K562 (cell line): ENCODE results near the gene TP73. TPM values are rescaled to one million over a fixed set of nuclear protein-coding genes. Genes with fewer than 3 reads are reported as not detected.

Source experiments
- ATAC-seq: fragments of 200-7000 bp; cut with Tn5 transposase; 3 replicates; pipeline ENCODE4 v1.9.1; 2020; ENCODE audit warnings: moderate library complexity
- BruUV-seq: library from RNA; stranded (reverse); fragments of 400-500 nt; replicated peaks from 2 replicates; lab custom pipeline; 2021; lab: Mats Ljungman, UMichigan
- CTCF ChIA-PET: fragments of 300-600 bp; formaldehyde crosslinking; extraction: SDS; loops from one replicate; lab custom pipeline; 2021; ENCODE audit warnings: low intra/inter-chr PET ratio; lab: Yijun Ruan, JAX
- POLR2A ChIA-PET: fragments of 300-600, 350-650 bp; sonication (Branson Sonifier 250); formaldehyde crosslinking; extraction: SDS; loops from one replicate; lab custom pipeline; 2021; ENCODE audit warnings: antibody characterized with exemption, inconsistent platforms; lab: Yijun Ruan, JAX
- DNase-seq, 4 experiments: peaks; one replicate each; pipeline versions ENCODE4 v3.0.0 to v3.0.0-alpha.2; 2011 to 2018; ENCODE audit warnings: low spot score in 3 of 4, mixed read lengths in 3 of 4; ENCODE audit errors: extremely low read depth in 1 of 4
- FAIRE-seq: peaks from 2 replicates; lab custom pipeline; 2011; peaks lifted over from hg19 to GRCh38; lab: Jason Lieb, UNC
- H2AFZ ChIP-seq: 2 replicates; pipeline ENCODE4 v1.6.0; 2011; ENCODE audit warnings: low read depth, low read length, control low read depth, inconsistent platforms
- H3K27ac ChIP-seq: fragments of 200-600 bp; 3 replicates; pipeline ENCODE4 v1.8.0; 2011; ENCODE audit warnings: low read depth, mild to moderate bottlenecking, control low read depth, inconsistent platforms, low read length, moderate library complexity, mixed read lengths; ENCODE audit errors: extremely low read depth
- H3K27me3 ChIP-seq, 2 experiments: fragments of 300-600 bp in 1 of 2; 2 replicates in 1 of 2; 3 replicates in 1 of 2; pipeline versions ENCODE4 v1.6.0 to v1.8.0; 2011; ENCODE audit warnings: inconsistent platforms in 2 of 2, low read length in 2 of 2, mild to moderate bottlenecking in 1 of 2, mixed read lengths in 1 of 2, moderate library complexity in 1 of 2; ENCODE audit not compliant: control insufficient read depth in 2 of 2, insufficient read depth in 2 of 2
- H3K36me3 ChIP-seq: fragments of 300-600 bp; 3 replicates; pipeline ENCODE4 v1.8.0; 2011; ENCODE audit warnings: mild to moderate bottlenecking, low read length, inconsistent platforms; ENCODE audit not compliant: control insufficient read depth, insufficient read depth
- H3K4me1 ChIP-seq, 2 experiments: fragments of 200-600 bp in 1 of 2; replicated peaks in 1 of 2; 2 replicates in 1 of 2; 3 replicates in 1 of 2; pipeline versions ENCODE4 v1.5.1 to v1.8.0; 2011; ENCODE audit warnings: inconsistent platforms in 2 of 2, low read length in 2 of 2, mild to moderate bottlenecking in 1 of 2, mixed read lengths in 1 of 2, moderate library complexity in 1 of 2; ENCODE audit not compliant: control insufficient read depth in 2 of 2, insufficient read depth in 2 of 2
- H3K4me2 ChIP-seq: 2 replicates; pipeline ENCODE4 v1.6.1; 2011; ENCODE audit warnings: low read length, control low read depth, inconsistent platforms, mixed read lengths; ENCODE audit not compliant: insufficient read depth
- H3K4me3 ChIP-seq: fragments of 200-600 bp; sonication (generic), shearing (Covaris generic); 2 replicates; pipeline ENCODE4 v1.5.1; 2016; ENCODE audit warnings: control low read depth, inconsistent platforms
- H3K79me2 ChIP-seq: fragments of 200-600 bp; 3 replicates; pipeline ENCODE4 v1.8.0; 2011; ENCODE audit warnings: low read length, inconsistent platforms; ENCODE audit not compliant: control insufficient read depth, insufficient read depth
- H3K9ac ChIP-seq, 2 experiments: 2 replicates each; pipeline versions ENCODE4 v1.6.0 to v1.6.1; 2011; ENCODE audit warnings: low read depth in 2 of 2, low read length in 2 of 2, control low read depth in 1 of 2, inconsistent platforms in 1 of 2, mild to moderate bottlenecking in 1 of 2, mixed read lengths in 1 of 2; ENCODE audit not compliant: insufficient read depth in 1 of 2
- H3K9me1 ChIP-seq: one replicate; pipeline ENCODE4 v1.6.0; 2011; ENCODE audit warnings: inconsistent platforms, mild to moderate bottlenecking, low read length, moderate library complexity; ENCODE audit not compliant: control insufficient read depth, insufficient read depth
- H3K9me3 ChIP-seq: replicated peaks from 2 replicates; pipeline ENCODE4 v1.5.1; 2011; ENCODE audit warnings: low read depth, low read length, inconsistent platforms; ENCODE audit not compliant: control insufficient read depth, insufficient read depth
- H4K20me1 ChIP-seq: replicated peaks from 2 replicates; pipeline ENCODE4 v1.6.1; 2011; ENCODE audit warnings: low read length, inconsistent platforms, mixed read lengths; ENCODE audit not compliant: control insufficient read depth, insufficient read depth
- CBX1 ChIP-seq: sonication (generic); IDR thresholded peaks from 2 replicates; pipeline ENCODE4 v1.6.1; 2016; ENCODE audit warnings: antibody characterized with exemption, low read depth, mild to moderate bottlenecking
- CTCFL ChIP-seq: IDR thresholded peaks from 2 replicates; pipeline ENCODE4 v1.6.1; 2011; ENCODE audit warnings: borderline replicate concordance, low read depth, mild to moderate bottlenecking, moderate library complexity, low read length; ENCODE audit not compliant: insufficient read depth, poor library complexity, severe bottlenecking
- ESRRB ChIP-seq: fragments of 250-450 bp; sonication (Bioruptor Pico); IDR thresholded peaks from 2 replicates; pipeline ENCODE4 v1.5.0; 2020; ENCODE audit warnings: mild to moderate bottlenecking, moderate library complexity, borderline replicate concordance
- GATAD2A ChIP-seq: fragments of 450-650 bp; IDR thresholded peaks from 2 replicates; pipeline ENCODE4 v1.6.1; 2017
- GTF2B ChIP-seq: IDR thresholded peaks from 2 replicates; pipeline ENCODE4 v1.6.1; 2011; ENCODE audit not compliant: insufficient read length; ENCODE audit errors: extremely low read depth
- HDAC6 ChIP-seq: IDR thresholded peaks from 2 replicates; pipeline ENCODE4 v1.6.1; 2012; ENCODE audit warnings: low read depth, mild to moderate bottlenecking, control low read depth, inconsistent platforms, low read length, moderate library complexity
- MAFK ChIP-seq: IDR thresholded peaks from 2 replicates; pipeline ENCODE4 v1.6.1; 2011; ENCODE audit warnings: low read length, improper control_type of control experiment
- TSC22D4 ChIP-seq: fragments of 450-650 bp; IDR thresholded peaks from 2 replicates; pipeline ENCODE4 v1.6.1; 2016; ENCODE audit warnings: missing genetic modification characterization, missing biosample characterization, control low read depth
- ZBTB17 ChIP-seq: fragments of 450-650 bp; formaldehyde crosslinking; IDR thresholded peaks from 2 replicates; pipeline ENCODE4 v1.4.0; 2020; ENCODE audit warnings: mild to moderate bottlenecking
- ZNF407 ChIP-seq: fragments of 450-650 bp; IDR thresholded peaks from 2 replicates; pipeline ENCODE4 v1.6.1; 2016; ENCODE audit warnings: low read depth
- WGBS: fragments of 100-300 bp; shearing (Covaris generic); methylation state at CpG from one replicate; pipeline ENCODE4 v1.1.6; 2016; ENCODE audit warnings: low coverage, mixed read lengths; ENCODE audit not compliant: insufficient coverage; ENCODE audit errors: missing lambda C conversion rate; 5-methylcytosine and 5-hydroxymethylcytosine counted together
- in situ Hi-C: fragments of 300-500 bp; cut with MboI; formaldehyde crosslinking; loops from 4 replicates; pipeline ENCODE4 v1.15.0; 2018; ENCODE audit warnings: inconsistent platforms, mixed read lengths
- intact Hi-C: fragments of 100-400 bp; cut with micrococcal nuclease; formaldehyde crosslinking; loops from 2 replicates; pipeline ENCODE4 v1.14.2; 2022
- polyA plus RNA-seq, 8 experiments: library from polyadenylated mRNA; depleted of rRNA in 4 of 8; stranded (reverse) in 5 of 8; unstranded in 3 of 8; fragments of >200 nt; fragmentation: Nextera tagmentation in 2 of 8; fragmentation: Illumina TruSeq in 1 of 8; extraction: Ambion mirVana in 2 of 8; extraction: Trizol in 1 of 8; gene quantifications; 2 replicates each; pipeline versions ENCODE4 v1.2.1 to v1.2.3, GENCODE V29; 2011 to 2014; ENCODE audit warnings: inconsistent platforms in 1 of 8, missing spikeins in 1 of 8
- total RNA-seq, 7 experiments: library from RNA; depleted of rRNA in 6 of 7; stranded (reverse); fragments of >200 nt in 6 of 7; fragmentation: Illumina TruSeq in 2 of 7; extraction: Trizol in 2 of 7; gene quantifications; 2 replicates each; pipeline versions ENCODE4 v1.2.1 to v1.2.3, GENCODE V29; 2011 to 2021; ENCODE audit warnings: low replicate concordance in 1 of 7

The TP73 gene
- total and polyA plus RNA-seq, 9 of the 15 experiments (the other 6 are each of a cell fraction or from before 2014, with no cell fraction given): 0.07 to 1.6 (median 0.40) TPM; not detected in 2

GRCh38 chr1:3633344-3634058 lies 18.8 kb upstream of the TP73 start:
- DNase-seq (no peak), FAIRE-seq (no peak), ATAC-seq (no peak)
- in situ Hi-C loops: no loop called here
- no peak overlapping the region for H2AFZ ChIP-seq
- no TSS peak for BruUV-seq
- H3K9me1 ChIP-seq: no peaks in the 10 kb centered on the region
- intact Hi-C loops: no loop called here
- H3K9me3 ChIP-seq: no peaks in the 10 kb centered on the region
- ChIA-PET CTCF (no interaction called here), POLR2A (interaction anchor here (0.9 kb wide), 1 partner anchor 88 kb away, joined by 4 read pairs; no protein-coding TSS in a partner anchor)
- no peak overlapping the region for H3K27ac ChIP-seq
- no peak overlapping the region for H3K4me3 ChIP-seq
- H3K27me3 ChIP-seq: no peaks in the 10 kb centered on the region
- H3K79me2 ChIP-seq: no peaks in the 10 kb centered on the region
- WGBS: 87% methylated on average over 28 of the region's 28 CpGs
- H3K4me2 ChIP-seq: no peak overlapping the region
- peak overlapping the region in 1 of 2 experiments; percentile 50; a peak in 1 of 4 replicates for H3K9ac ChIP-seq
- peaks cover 62% of the 10 kb centered on the region; the same call in 2 of the 3 replicates for H3K36me3 ChIP-seq
- no peaks in the 10 kb centered on the region for H4K20me1 ChIP-seq
- H3K4me1 ChIP-seq: peaks cover 0 to 11% of the 10 kb centered on the region in 2 experiments; a peak in 1 of 5 replicates
- TF ChIP-seq GTF2B: no peak
- TF ChIP-seq ZNF407: no peak
- no peak for TF ChIP-seq CTCFL
- no peak for TF ChIP-seq ESRRB
- no peak for TF ChIP-seq CBX1
- no peak for TF ChIP-seq HDAC6
- no peak for TF ChIP-seq ZBTB17
- TF ChIP-seq TSC22D4 (tag): no peak
- no peak for TF ChIP-seq MAFK
- no peak for TF ChIP-seq GATAD2A
